GM23338 (cell line): ENCODE data around the gene C20orf173. TPM values are rescaled to one million over a fixed set of nuclear protein-coding genes. Genes with fewer than 3 reads are reported as not detected.

ENCODE experiments used
- ATAC-seq: fragments of 200-7000 bp; cut with Tn5 transposase; 3 replicates; pipeline ENCODE4 v1.9.1; 2020
- DNase-seq: peaks from one replicate; pipeline ENCODE4 v3.0.0-alpha.2; 2015; ENCODE audit warnings: low spot score
- H2AFZ ChIP-seq: fragments of 200-600 bp; sonication (generic); 2 replicates; pipeline ENCODE4 v1.8.0; 2016; ENCODE audit warnings: antibody characterized with exemption, mild to moderate bottlenecking, moderate library complexity
- H3F3A ChIP-seq: fragments of 200-600 bp; sonication (generic); replicated peaks from 2 replicates; pipeline ENCODE4 v1.8.0; 2017; ENCODE audit warnings: antibody characterized with exemption, mixed run types, low read depth
- H3K27ac ChIP-seq: fragments of 200-600 bp; sonication (generic); 2 replicates; pipeline ENCODE4 v1.6.1; 2016; ENCODE audit warnings: low read depth
- H3K27me3 ChIP-seq: fragments of 200-600 bp; sonication (generic); 2 replicates; pipeline ENCODE4 v1.8.0; 2016; ENCODE audit warnings: mild to moderate bottlenecking, mixed run types, moderate library complexity; ENCODE audit not compliant: insufficient read depth
- H3K36me3 ChIP-seq: fragments of 200-600 bp; sonication (generic); 2 replicates; pipeline ENCODE4 v1.8.0; 2016; ENCODE audit warnings: mild to moderate bottlenecking; ENCODE audit not compliant: insufficient read depth
- H3K4me1 ChIP-seq: fragments of 200-600 bp; sonication (generic); 2 replicates; pipeline ENCODE4 v1.8.0; 2016; ENCODE audit warnings: mild to moderate bottlenecking, moderate library complexity; ENCODE audit not compliant: insufficient read depth
- H3K4me2 ChIP-seq: fragments of 200-600 bp; sonication (generic); 2 replicates; pipeline ENCODE4 v1.7.1; 2017; ENCODE audit warnings: mixed run types
- H3K4me3 ChIP-seq: fragments of 200-600 bp; sonication (generic); 2 replicates; pipeline ENCODE4 v1.6.1; 2016; ENCODE audit warnings: mixed run types
- H3K79me2 ChIP-seq: fragments of 200-600 bp; sonication (generic); replicated peaks from 2 replicates; pipeline ENCODE4 v1.8.0; 2017; ENCODE audit warnings: mild to moderate bottlenecking; ENCODE audit not compliant: insufficient read depth
- H3K9me2 ChIP-seq: fragments of 200-600 bp; sonication (generic); 2 replicates; pipeline ENCODE4 v1.8.0; 2017; ENCODE audit not compliant: insufficient read depth
- H4K20me1 ChIP-seq: fragments of 200-600 bp; sonication (generic); replicated peaks from 2 replicates; pipeline ENCODE4 v1.8.0; 2017; ENCODE audit warnings: mild to moderate bottlenecking; ENCODE audit not compliant: insufficient read depth
- H3K27ac Mint-ChIP-seq: 2 replicates; pipeline ENCODE4 v1.8.0; 2020; ENCODE audit warnings: inconsistent platforms, mild to moderate bottlenecking, moderate library complexity, mixed read lengths
- H3K27me3 Mint-ChIP-seq: 3 replicates; pipeline ENCODE4 v1.8.0; 2022; ENCODE audit warnings: low read depth, mild to moderate bottlenecking, moderate library complexity, mixed read lengths, inconsistent platforms; ENCODE audit not compliant: insufficient read depth, poor library complexity
- H3K36me3 Mint-ChIP-seq: 3 replicates; pipeline ENCODE4 v1.8.0; 2021; ENCODE audit warnings: low read depth, mild to moderate bottlenecking, inconsistent platforms, moderate library complexity, mixed read lengths
- H3K4me1 Mint-ChIP-seq: 3 replicates; pipeline ENCODE4 v1.8.0; 2020; ENCODE audit warnings: mild to moderate bottlenecking, inconsistent platforms, mixed read lengths
- H3K4me3 Mint-ChIP-seq: 3 replicates; pipeline ENCODE4 v1.8.0; 2021; ENCODE audit warnings: moderate library complexity, mild to moderate bottlenecking, inconsistent platforms, mixed read lengths
- H3K9me3 Mint-ChIP-seq: 3 replicates; pipeline ENCODE4 v1.8.0; 2020; ENCODE audit warnings: moderate library complexity, mild to moderate bottlenecking, inconsistent platforms, mixed read lengths
- CREB1 ChIP-seq: fragments of 250-450 bp; sonication (Bioruptor Pico); IDR thresholded peaks from 2 replicates; pipeline ENCODE4 v1.5.0; 2020; ENCODE audit warnings: low read depth, mild to moderate bottlenecking, moderate library complexity
- EZH2 ChIP-seq: fragments of 200-600 bp; sonication (generic); IDR thresholded peaks from one replicate; pipeline ENCODE4 v1.8.0; 2017; ENCODE audit warnings: antibody characterized with exemption, mild to moderate bottlenecking, low read depth; ENCODE audit not compliant: unreplicated experiment
- EZH2phosphoT487 ChIP-seq: fragments of 200-600 bp; sonication (generic); IDR thresholded peaks from one replicate; pipeline ENCODE4 v1.8.1; 2018; ENCODE audit warnings: antibody characterized with exemption; ENCODE audit not compliant: unreplicated experiment
- JUNB ChIP-seq: IDR thresholded peaks from one replicate; pipeline ENCODE4 v1.6.1; 2016; ENCODE audit warnings: antibody characterized with exemption; ENCODE audit not compliant: unreplicated experiment
- NANOG ChIP-seq: IDR thresholded peaks from 2 replicates; pipeline ENCODE4 v1.6.1; 2016; ENCODE audit warnings: antibody characterized with exemption, borderline replicate concordance
- POLR2AphosphoS5 ChIP-seq: IDR thresholded peaks from 2 replicates; pipeline ENCODE4 v1.6.1; 2016; ENCODE audit warnings: antibody characterized with exemption, low read depth
- REST ChIP-seq: IDR thresholded peaks from one replicate; pipeline ENCODE4 v1.6.1; 2018; ENCODE audit warnings: antibody characterized with exemption; ENCODE audit not compliant: unreplicated experiment
- ZNF114 ChIP-seq: fragments of 250-450 bp; sonication (Bioruptor Pico); IDR thresholded peaks from 2 replicates; pipeline ENCODE4 v1.5.0; 2020; ENCODE audit warnings: mild to moderate bottlenecking, moderate library complexity
- ZNF331 ChIP-seq: fragments of 250-450 bp; sonication (Bioruptor Pico); IDR thresholded peaks from 2 replicates; pipeline ENCODE4 v1.5.0; 2020; ENCODE audit warnings: low read depth, mild to moderate bottlenecking, moderate library complexity
- polyA plus RNA-seq: library from polyadenylated mRNA; unstranded; fragments of >200 nt; fragmentation: Nextera tagmentation; extraction: Ambion mirVana; gene quantifications from 2 replicates; pipeline ENCODE4 v1.2.1, GENCODE V29; 2016
- total RNA-seq: library from RNA; depleted of rRNA; stranded (reverse); fragments of >200 nt; shearing (Covaris generic); gene quantifications from 2 replicates; pipeline ENCODE4 v1.2.3, GENCODE V29; 2014
- TF ChIP-seq, protein P1 (sequence below): IDR thresholded peaks from 2 replicates; pipeline ENCODE4 v1.6.1; 2016; ENCODE audit warnings: antibody characterized with exemption

The C20orf173 gene
- total and polyA plus RNA-seq, 2 experiments from 2014 or later: not detected

DNA sequence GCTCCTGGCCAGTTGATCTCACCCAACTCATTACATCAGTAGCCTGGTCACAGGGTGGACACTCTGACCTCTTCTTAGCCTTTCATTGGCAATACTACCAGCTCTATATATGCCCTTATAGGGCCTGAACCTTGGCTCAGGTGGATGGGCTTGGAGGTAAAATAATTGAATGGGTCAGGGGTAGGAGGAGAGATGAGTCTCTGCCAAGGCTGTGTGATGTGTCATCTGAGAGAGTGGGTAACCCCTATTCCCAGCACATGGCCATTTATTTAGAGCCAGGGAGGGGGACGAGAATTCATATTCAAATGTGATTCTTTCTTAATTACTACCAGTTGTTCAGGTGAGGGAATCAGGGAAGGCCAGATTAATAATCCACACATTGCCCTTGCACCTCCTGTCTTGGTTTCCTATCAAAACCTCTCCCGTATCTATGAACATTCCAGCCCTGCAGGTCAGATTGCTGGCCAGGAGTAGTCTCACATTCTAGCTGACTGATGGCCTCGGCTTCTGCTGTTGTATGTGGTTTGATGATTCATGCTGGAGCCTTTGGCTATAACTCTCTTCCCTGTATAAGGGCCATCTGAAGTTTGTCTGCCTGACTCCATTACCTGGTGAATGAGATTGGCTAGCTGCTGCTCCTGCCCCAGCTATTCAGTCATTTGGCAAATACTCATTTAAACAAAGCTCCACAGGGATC, 13.4 kb downstream of the C20orf173 start (continued):
- TF ChIP-seq REST (no peak), ZNF331 (CRISPR knock-in tag) (no peak), EZH2phosphoT487 (no peak), EZH2 (no peak), ZNF114 (CRISPR knock-in tag) (no peak), JUNB (no peak)
- TF ChIP-seq, protein P1, sequence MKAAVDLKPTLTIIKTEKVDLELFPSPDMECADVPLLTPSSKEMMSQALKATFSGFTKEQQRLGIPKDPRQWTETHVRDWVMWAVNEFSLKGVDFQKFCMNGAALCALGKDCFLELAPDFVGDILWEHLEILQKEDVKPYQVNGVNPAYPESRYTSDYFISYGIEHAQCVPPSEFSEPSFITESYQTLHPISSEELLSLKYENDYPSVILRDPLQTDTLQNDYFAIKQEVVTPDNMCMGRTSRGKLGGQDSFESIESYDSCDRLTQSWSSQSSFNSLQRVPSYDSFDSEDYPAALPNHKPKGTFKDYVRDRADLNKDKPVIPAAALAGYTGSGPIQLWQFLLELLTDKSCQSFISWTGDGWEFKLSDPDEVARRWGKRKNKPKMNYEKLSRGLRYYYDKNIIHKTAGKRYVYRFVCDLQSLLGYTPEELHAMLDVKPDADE: no peak

DNA sequence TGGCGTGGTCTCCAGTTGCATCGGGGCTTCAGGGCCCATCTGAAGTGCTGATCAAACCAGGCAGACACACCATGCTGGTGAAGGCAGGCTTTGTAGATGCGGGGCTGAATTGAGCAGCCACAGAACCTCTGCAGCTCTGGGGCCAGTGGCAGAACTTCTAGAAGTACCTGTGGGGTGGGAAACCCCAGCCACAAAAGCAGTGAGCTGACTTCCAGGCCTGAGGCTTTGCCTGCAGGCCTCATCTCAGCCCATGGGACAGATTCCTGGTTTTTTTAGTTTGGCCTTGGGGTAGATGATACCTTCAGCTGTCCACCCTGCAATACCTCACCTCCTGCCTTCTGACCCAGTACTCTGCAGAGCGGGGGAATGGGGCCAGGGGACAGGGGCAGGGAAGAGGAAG, 14.1 kb downstream of the C20orf173 start:
- H2AFZ ChIP-seq: no peak overlapping the region
- H3K9me2 ChIP-seq: no peaks in the 10 kb centered on the region
- Mint-ChIP-seq H3K36me3 (peaks cover 11% of the 10 kb centered on the region; the same call in 2 of the 3 replicates), H3K27ac (no peak overlapping the region), H3K4me1 (no peaks in the 10 kb centered on the region), H3K27me3 (peaks cover 16% of the 10 kb centered on the region), H3K4me3 (no peak overlapping the region), H3K9me3 (no peaks in the 10 kb centered on the region)
- no peak overlapping the region for H3K27ac ChIP-seq
- H3K4me2 ChIP-seq: no peak overlapping the region
- ATAC-seq: no peak
- H3K79me2 ChIP-seq: no peaks in the 10 kb centered on the region
- DNase-seq: no peak
- H4K20me1 ChIP-seq: no peaks in the 10 kb centered on the region
- H3K36me3 ChIP-seq: no peaks in the 10 kb centered on the region; the same call in 1 of the 2 replicates
- H3K4me1 ChIP-seq: no peaks in the 10 kb centered on the region
- no peaks in the 10 kb centered on the region for H3F3A ChIP-seq
- no peak overlapping the region for H3K4me3 ChIP-seq
- no peaks in the 10 kb centered on the region for H3K27me3 ChIP-seq
- TF ChIP-seq JUNB: no peak
- no peak for TF ChIP-seq ZNF114 (CRISPR knock-in tag)

GRCh38 chr20:35514371-35514932, 15.0 kb downstream of the C20orf173 start:
- no peaks in the 10 kb centered on the region; the same call in 1 of the 2 replicates for H3K36me3 ChIP-seq
- no peak for ATAC-seq
- no peak overlapping the region for H3K27ac ChIP-seq
- H3K27me3 Mint-ChIP-seq: peaks cover 16% of the 10 kb centered on the region
- H3K4me1 ChIP-seq: no peaks in the 10 kb centered on the region
- H4K20me1 ChIP-seq: no peaks in the 10 kb centered on the region
- H3K27ac Mint-ChIP-seq: no peak overlapping the region
- no peaks in the 10 kb centered on the region for H3F3A ChIP-seq
- no peak overlapping the region for H3K4me3 Mint-ChIP-seq
- H3K9me2 ChIP-seq: no peaks in the 10 kb centered on the region
- H3K4me2 ChIP-seq: no peak overlapping the region
- no peaks in the 10 kb centered on the region for H3K9me3 Mint-ChIP-seq
- no peak overlapping the region for H2AFZ ChIP-seq
- H3K36me3 Mint-ChIP-seq: peaks cover 13% of the 10 kb centered on the region; the same call in 2 of the 3 replicates
- no peaks in the 10 kb centered on the region for H3K79me2 ChIP-seq
- no peak for DNase-seq
- H3K4me1 Mint-ChIP-seq: no peaks in the 10 kb centered on the region
- no peaks in the 10 kb centered on the region for H3K27me3 ChIP-seq
- no peak overlapping the region for H3K4me3 ChIP-seq
- TF ChIP-seq, protein P1: no peak
- no peak for TF ChIP-seq EZH2
- TF ChIP-seq REST: no peak
- TF ChIP-seq EZH2phosphoT487: no peak
- TF ChIP-seq NANOG: no peak
- no peak for TF ChIP-seq POLR2AphosphoS5
- no peak for TF ChIP-seq CREB1 (CRISPR knock-in tag)
- no peak for TF ChIP-seq ZNF114 (CRISPR knock-in tag)
